Ishikawa (cell line): ENCODE measurements around the gene CLSTN1.

Experiments
- CEBPB ChIP-seq: IDR thresholded peaks from 2 replicates; pipeline ENCODE4 v1.6.1; 2012
- EP300 ChIP-seq: IDR thresholded peaks from 2 replicates; pipeline ENCODE4 v1.6.1; 2012; ENCODE audit warnings: borderline replicate concordance
- MAX ChIP-seq: IDR thresholded peaks from 2 replicates; pipeline ENCODE4 v1.6.1; 2012
- NFIC ChIP-seq: IDR thresholded peaks from 2 replicates; pipeline ENCODE4 v1.6.1; 2012
- RAD21 ChIP-seq: IDR thresholded peaks from 2 replicates; pipeline ENCODE4 v1.6.1; 2012; ENCODE audit warnings: low read depth
- TAF1 ChIP-seq: IDR thresholded peaks from 2 replicates; pipeline ENCODE4 v1.6.1; 2012; ENCODE audit warnings: low read depth, mild to moderate bottlenecking
- TEAD4 ChIP-seq: IDR thresholded peaks from 2 replicates; pipeline ENCODE4 v1.6.1; 2012
- USF1 ChIP-seq: IDR thresholded peaks from 2 replicates; pipeline ENCODE4 v1.6.1; 2012
- YY1 ChIP-seq: IDR thresholded peaks from 2 replicates; pipeline ENCODE4 v1.6.1; 2012; ENCODE audit warnings: low read depth

GRCh38 chr1:9731051-9731537, 92.7 kb downstream of the CLSTN1 start:
- no peak for TF ChIP-seq USF1
- TF ChIP-seq TAF1 = no peak
- no peak for TF ChIP-seq CEBPB
- TF ChIP-seq RAD21 = no peak
- TF ChIP-seq EP300 = no peak
- TF ChIP-seq YY1 = no peak
- TF ChIP-seq NFIC = no peak
- TF ChIP-seq MAX = no peak
- no peak for TF ChIP-seq TEAD4
